ENCODE results near the gene SIGMAR1. TPM values are rescaled to one million over a fixed set of nuclear protein-coding genes. Genes with fewer than 3 reads are reported as not detected.

SIGMAR1 gene
- total and polyA plus RNA-seq, 2 of the 8 experiments (the other 6 are each of a cell fraction or from before 2014, with no cell fraction given), result 84.2 to 134 TPM

DNA sequence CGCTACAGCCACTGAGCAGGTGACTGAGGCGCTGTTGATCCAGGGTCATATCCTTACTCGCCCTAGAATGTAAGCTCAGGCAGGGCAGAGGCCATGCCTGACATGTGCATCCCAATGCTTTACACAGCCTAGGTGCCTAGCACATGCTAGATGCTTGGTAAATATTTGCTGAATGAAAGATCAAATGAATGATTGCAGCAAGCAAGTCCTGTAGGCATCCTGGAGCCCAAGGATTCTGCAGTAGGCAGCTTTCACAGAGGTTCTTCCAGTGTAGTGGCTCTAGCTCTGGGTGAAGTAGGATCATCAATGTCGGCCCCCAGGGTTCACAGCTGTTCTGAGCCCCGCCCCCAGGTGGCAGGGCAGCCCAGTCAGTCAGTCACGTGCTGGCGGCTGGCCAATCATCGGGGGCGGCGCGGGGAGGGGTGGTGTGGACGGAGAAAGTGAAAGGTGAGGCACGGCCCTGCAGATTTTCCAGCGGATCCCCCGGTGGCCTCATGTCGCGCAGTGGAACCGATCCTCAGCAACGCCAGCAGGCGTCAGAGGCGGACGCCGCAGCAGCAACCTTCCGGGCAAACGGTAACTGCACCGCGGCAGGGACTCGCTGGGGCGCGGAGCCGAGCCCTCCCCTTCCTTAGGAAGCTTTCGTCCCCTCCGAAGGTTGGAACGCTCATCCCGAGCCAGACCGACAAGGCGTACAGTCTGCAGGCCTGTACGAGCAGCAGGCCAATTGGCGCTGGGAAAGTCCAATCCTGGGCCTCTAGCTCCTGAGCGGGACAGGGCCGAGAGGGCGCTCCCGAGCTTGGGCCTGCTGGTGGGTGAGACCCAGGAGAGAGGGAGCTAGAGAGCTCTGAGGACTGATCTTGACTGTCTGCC, 8.9 kb upstream of the SIGMAR1 start, which contains the start of gene GALT (continued):
- TF ChIP-seq CBX8 (IDR thresholded peaks at IDR 0.05; ENCODE audit: borderline replicate concordance, low read depth, low read length) (no peak), TEAD4 (IDR thresholded peaks at IDR 0.05; ENCODE audit: low read depth, low read length) (no peak), KDM5A (IDR thresholded peaks at IDR 0.05; ENCODE audit: low read length) (no peak), HDAC6 (IDR thresholded peaks at IDR 0.05; ENCODE audit: low read depth, low read length) (no peak), CHD2 (IDR thresholded peaks at IDR 0.05; ENCODE audit: low read length) (no peak; the same call in 1 of the 2 replicates), SIX5 (IDR thresholded peaks at IDR 0.05; ENCODE audit: low read depth, low read length) (no peak), KDM4A (IDR thresholded peaks at IDR 0.05; ENCODE audit: low read depth, low read length, severe bottlenecking) (peak; percentile 86), HDAC2 (IDR thresholded peaks at IDR 0.05; ENCODE audit: borderline replicate concordance in 1 of 2, low read depth in 2 of 2, low read length in 2 of 2) (peak in 1 of 2 experiments; percentile 89; a peak in 1 of 4 replicates), RNF2 (IDR thresholded peaks at IDR 0.05; ENCODE audit: borderline replicate concordance, low read depth, low read length, missing control alignments, poor library complexity, severe bottlenecking) (no peak), ASH2L (IDR thresholded peaks at IDR 0.05; ENCODE audit: low read length) (peak; percentile 85), YY1 (IDR thresholded peaks at IDR 0.05; ENCODE audit: low read depth, low read length) (0 out of 2 replicates have a peak, but pooled peaks have one; percentile 55), SIN3A (conservative IDR thresholded peaks at IDR 0.05 in 1 of 2, IDR thresholded peaks at IDR 0.05 in 1 of 2; ENCODE audit: low read depth in 1 of 2, low read length in 2 of 2) (0 out of 4 replicates have a peak, but pooled peaks have one; percentile 53 to 59)
- TF ChIP-seq, protein P1, sequence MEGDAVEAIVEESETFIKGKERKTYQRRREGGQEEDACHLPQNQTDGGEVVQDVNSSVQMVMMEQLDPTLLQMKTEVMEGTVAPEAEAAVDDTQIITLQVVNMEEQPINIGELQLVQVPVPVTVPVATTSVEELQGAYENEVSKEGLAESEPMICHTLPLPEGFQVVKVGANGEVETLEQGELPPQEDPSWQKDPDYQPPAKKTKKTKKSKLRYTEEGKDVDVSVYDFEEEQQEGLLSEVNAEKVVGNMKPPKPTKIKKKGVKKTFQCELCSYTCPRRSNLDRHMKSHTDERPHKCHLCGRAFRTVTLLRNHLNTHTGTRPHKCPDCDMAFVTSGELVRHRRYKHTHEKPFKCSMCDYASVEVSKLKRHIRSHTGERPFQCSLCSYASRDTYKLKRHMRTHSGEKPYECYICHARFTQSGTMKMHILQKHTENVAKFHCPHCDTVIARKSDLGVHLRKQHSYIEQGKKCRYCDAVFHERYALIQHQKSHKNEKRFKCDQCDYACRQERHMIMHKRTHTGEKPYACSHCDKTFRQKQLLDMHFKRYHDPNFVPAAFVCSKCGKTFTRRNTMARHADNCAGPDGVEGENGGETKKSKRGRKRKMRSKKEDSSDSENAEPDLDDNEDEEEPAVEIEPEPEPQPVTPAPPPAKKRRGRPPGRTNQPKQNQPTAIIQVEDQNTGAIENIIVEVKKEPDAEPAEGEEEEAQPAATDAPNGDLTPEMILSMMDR (IDR thresholded peaks at IDR 0.05; ENCODE audit: control extremely low read depth in 1 of 3, insufficient read depth in 1 of 3, low read depth in 1 of 3, low read length in 3 of 3), result peak; percentile 67 to 89 (median 72)
